ENCODE data around the gene ZBTB48.
"Not testable (repeated sequence)": the region's sequence is repeated elsewhere in the genome, so short reads cannot be mapped to it uniquely, and the experiment has no call there.

ZBTB48 gene

GRCh38 chr1:6579374-6580118 is at the start of gene ZBTB48:
Gene ZBTB48, plus strand, starts transcription at chr1:6579994. Its CDS starts 616 bp downstream, at chr1:6580610.
- peak; percentile 99 for DNase-seq

GRCh38 chr1:6530504-6531160 is 49.2 kb upstream of the ZBTB48 start:
- DNase-seq: no peak

- no peak for DNase-seq
Measured at GRCh38 chr1:6531996-6532395, 47.8 kb upstream of the ZBTB48 start.

DNA sequence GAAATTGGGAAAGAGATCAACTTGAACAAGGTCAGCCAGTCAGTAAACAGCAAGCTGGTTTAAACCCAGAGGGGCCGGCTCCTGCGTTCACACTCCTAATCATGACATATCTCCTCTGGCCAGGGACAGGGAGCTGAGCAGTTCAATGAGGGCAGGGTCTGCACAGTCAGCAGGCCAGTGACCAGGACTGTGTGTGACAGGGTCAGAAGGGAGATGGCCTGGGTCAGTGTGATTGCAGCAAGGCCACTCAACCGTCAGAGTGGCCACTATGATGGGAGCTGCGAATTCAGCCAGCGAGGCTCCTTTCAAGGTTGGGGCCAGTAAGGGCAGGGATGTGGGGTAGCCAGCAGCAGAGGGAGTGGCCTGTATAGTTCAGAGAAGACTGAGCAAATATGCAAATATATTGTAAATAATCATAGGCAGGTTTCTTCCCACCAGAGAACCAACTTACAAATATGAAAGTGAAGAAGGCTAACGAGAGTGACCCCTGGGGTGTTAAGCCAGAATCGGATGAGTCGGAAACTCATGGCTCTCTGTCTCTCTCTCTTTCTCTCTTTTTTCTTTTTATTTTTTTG is 45.5 kb upstream of the ZBTB48 start:
- DNase-seq: no peak

DNA sequence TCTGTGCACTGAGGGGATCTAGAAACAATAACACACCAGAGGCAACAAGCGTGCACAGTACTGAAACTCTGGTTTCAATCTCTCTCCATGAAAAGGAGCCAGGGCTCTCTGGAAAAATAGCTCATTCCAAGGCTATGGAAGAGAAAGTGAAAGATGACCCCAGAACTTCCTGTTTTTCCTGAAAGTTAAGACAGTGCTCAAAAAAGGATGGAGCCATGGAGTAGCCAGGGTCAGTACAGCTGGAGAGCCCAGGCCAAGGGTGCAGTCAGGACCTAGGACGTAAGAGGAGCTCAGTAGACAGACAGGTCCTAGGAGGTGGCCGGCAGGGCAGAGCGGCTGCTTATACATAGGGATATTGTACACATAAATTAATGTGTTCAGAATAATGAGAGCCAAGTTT is 44.6 kb upstream of the ZBTB48 start:
- DNase-seq: no peak

GRCh38 chr1:6536291-6536690 is 43.5 kb upstream of the ZBTB48 start:
- DNase-seq: no peak

DNA sequence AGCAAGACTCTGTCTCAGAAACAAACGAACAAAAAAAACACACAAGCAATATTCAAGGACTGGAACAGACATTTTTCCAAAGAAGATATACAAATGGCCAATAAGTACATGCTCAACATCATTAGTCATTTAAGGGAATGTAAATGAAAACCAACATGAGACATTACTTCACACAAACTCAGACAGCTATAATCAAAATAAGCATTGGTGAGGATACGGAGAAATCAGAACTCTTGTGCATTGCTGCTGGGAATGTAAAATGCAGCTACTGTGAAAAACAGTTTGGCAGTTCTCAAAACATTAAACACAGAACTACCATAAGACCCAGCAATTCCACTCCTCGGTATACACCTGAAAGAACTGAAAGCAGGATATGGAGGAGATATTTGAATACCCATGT is 40.8 kb upstream of the ZBTB48 start:
- no peak for DNase-seq

DNA sequence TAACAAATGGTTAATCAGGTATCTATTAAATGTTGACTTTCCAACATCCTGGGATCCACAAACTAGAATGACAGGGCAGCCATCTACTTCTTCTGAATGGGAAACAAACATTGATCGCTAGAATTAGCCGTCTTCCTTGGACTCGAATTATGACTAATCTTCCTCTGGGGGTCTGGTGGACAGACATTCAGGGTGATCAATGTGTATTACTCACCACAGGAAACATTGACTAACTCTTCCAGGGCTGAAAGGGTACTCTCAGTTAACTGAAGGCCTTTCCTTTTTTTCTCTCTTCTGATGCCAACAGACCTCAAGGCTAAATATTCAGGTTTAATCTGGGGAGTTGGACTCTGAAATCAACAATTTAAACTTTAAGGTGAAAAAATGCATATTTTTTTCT is 35.0 kb upstream of the ZBTB48 start:
- DNase-seq: no peak

GRCh38 chr1:6545276-6546112 is 34.3 kb upstream of the ZBTB48 start:
- no peak for DNase-seq

GRCh38 chr1:6546326-6546725 is 33.5 kb upstream of the ZBTB48 start:
- DNase-seq: no peak

- no peak for DNase-seq
Measured at GRCh38 chr1:6547301-6547700, 32.5 kb upstream of the ZBTB48 start.

GRCh38 chr1:6554031-6554906 is 25.5 kb upstream of the ZBTB48 start, which contains the start of gene NOL9:
Gene NOL9, minus strand, starts transcription at chr1:6554513. Its CDS starts 11 bp downstream, at chr1:6554502.
- peak; percentile 97 for DNase-seq

DNA sequence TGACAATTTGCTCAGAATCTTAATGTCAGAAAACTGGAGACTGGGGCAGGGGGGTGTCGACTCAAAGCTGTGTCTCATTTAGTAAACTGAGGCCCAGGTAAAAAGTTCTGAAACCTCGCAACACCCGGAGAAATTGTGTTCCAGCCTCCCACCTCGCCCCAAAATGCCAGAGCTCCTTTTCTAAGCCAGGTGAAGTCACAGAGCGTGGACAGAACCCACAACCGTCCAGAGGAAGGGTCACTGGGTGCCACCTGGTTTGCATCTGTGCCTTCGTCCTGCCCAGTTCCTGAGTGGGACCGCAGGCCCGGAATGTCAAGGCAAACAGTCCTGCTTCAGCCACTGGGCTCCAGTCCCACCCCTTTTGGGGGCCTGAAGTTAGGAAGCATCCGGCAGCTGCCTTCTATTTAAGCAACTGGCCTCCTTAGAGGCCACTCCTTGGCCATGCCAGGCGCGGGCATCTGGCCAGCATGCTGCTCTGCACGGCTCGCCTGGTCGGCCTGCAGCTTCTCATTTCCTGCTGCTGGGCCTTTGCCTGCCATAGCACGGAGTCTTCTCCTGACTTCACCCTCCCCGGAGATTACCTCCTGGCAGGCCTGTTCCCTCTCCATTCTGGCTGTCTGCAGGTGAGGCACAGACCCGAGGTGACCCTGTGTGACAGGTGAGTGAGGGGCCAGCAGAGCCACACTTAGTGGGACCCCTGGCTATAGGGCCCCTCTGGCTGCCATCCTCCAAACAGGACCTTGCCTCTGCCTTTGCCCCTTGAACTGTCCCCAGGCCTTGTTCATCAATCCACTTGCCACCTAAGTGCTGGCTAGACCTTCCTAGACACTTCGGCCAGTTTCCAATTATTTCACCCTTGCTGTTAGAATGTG is 24.7 kb upstream of the ZBTB48 start, which contains the start of gene TAS1R1:
TSS of gene TAS1R1 (plus strand) at position 401 of the 872 bp plus-strand sequence. CDS start at position 468, 67 bp downstream.
- DNase-seq: no peak

DNA sequence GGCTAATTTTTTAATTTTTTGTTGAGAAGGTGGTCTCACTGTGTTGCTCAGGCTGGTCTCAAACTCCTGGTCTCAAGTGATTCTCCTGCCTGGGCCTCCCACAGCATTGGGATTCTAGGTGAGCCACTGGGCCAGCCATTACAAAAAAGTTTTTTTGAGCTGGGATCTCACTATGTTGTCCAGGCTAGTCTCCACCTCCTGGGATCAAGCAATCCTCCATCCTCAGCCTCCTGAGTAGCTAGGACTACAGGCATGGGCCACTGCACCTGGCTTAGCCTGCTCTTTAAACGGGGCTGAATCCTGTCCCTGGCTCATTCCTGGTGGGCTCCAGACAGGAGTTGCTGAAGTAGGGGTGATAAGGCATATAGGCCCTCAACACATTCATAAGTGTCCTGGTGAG is 22.2 kb upstream of the ZBTB48 start:
- DNase-seq: no peak

GRCh38 chr1:6559161-6559560 is 20.6 kb upstream of the ZBTB48 start:
- DNase-seq: not testable (repeated sequence)

GRCh38 chr1:6560267-6560666 is 19.5 kb upstream of the ZBTB48 start:
- no peak for DNase-seq

- DNase-seq: no peak
Measured at GRCh38 chr1:6569033-6569432, 10.8 kb upstream of the ZBTB48 start.

DNA sequence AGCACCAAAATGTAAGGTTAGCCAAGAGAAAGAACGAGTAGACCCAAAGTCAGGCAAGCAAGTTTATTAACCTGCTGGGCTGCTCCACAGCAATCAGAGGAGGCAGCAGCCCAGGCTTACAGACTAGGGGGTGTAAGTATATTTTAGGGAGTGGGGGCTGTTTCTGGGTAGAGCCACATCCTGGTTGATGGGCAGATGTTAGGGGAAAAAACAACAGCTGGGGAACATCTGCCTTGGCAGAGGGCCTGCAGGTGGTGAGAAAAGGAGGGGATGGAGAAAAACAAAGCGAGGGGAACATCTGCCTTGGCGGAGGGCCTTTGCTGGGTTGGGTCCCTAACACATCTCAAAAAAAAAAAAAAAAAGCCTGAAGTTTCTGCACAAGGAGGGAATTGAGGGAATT is 9.7 kb upstream of the ZBTB48 start:
- DNase-seq: no peak

GRCh38 chr1:6570987-6571386 is 8.8 kb upstream of the ZBTB48 start:
- DNase-seq: no peak

GRCh38 chr1:6572653-6573383 is 7.0 kb upstream of the ZBTB48 start:
- no peak for DNase-seq
